ENCODE measurements around the gene ATF6.
"Not testable (repeated sequence)": the region's sequence is repeated elsewhere in the genome, so short reads cannot be mapped to it uniquely, and the experiment has no call there.

Gene ATF6

DNA sequence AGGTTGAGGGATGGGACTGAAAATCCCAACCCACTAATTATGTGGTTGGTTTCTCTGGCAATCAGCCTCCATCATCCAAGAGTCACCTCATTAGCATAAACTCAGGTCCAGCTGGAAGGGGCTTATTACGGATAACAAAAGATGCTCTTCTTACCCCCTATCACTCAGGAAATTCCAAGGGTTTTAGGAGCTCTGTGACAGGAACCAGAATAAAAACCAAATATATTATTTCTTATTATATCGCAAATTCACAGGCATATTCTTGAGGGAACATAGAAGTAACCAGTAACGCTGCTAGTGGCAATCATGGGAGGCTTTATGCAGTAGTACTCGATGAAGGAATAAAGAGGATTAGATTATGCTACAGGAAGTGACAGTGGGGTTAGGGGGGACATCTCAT lies 59.7 kb downstream of the ATF6 start:
- no peak for DNase-seq (ENCODE audit: low spot score)
- TF ChIP-seq, protein P1, sequence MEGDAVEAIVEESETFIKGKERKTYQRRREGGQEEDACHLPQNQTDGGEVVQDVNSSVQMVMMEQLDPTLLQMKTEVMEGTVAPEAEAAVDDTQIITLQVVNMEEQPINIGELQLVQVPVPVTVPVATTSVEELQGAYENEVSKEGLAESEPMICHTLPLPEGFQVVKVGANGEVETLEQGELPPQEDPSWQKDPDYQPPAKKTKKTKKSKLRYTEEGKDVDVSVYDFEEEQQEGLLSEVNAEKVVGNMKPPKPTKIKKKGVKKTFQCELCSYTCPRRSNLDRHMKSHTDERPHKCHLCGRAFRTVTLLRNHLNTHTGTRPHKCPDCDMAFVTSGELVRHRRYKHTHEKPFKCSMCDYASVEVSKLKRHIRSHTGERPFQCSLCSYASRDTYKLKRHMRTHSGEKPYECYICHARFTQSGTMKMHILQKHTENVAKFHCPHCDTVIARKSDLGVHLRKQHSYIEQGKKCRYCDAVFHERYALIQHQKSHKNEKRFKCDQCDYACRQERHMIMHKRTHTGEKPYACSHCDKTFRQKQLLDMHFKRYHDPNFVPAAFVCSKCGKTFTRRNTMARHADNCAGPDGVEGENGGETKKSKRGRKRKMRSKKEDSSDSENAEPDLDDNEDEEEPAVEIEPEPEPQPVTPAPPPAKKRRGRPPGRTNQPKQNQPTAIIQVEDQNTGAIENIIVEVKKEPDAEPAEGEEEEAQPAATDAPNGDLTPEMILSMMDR (IDR thresholded peaks at IDR 0.05; ENCODE audit: extremely low read depth, missing control alignments): no peak

DNA sequence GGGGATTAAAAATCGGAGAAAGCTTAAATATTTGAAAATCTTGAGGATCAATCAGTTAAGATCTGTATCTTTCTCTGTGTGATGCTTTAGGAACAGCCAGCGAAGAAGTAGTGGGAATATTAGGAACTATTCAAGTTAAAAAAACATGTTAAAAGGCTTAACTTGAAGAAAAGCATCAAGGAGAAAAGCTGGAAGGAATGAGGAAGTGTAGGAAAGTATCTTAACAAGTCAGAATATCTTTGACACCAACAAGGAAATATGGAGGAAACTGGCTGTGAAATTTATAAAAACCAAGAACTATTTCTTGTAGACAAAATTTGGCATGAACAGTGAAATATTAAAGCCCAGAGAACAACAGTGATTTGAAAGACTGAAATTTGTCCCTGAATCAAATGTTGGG lies 60.4 kb downstream of the ATF6 start:
- TF ChIP-seq, protein P1 (IDR thresholded peaks at IDR 0.05; ENCODE audit: extremely low read depth, missing control alignments): no peak
- no peak for DNase-seq (ENCODE audit: low spot score)

DNA sequence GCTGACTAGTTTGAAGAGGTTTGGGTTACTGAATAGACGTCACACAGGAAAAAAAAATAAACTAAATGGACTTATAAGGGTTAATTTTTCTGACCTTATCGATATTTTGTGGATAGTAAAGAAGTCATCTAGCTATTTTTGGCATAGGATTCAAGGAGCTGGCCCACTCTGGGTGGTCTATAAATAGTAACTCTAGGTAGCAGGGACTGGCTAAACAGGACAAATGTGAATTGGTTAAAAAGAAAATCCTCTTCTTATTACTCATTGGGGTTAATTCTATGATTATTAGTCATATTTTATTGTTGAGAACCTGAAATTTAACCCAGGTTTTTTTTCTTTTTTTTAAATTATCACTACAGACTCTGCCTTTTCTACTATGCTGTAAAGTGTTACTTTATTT lies 61.7 kb downstream of the ATF6 start:
- no peak for DNase-seq (ENCODE audit: low spot score)
- TF ChIP-seq, protein P1 (IDR thresholded peaks at IDR 0.05; ENCODE audit: extremely low read depth, missing control alignments): no peak

DNA sequence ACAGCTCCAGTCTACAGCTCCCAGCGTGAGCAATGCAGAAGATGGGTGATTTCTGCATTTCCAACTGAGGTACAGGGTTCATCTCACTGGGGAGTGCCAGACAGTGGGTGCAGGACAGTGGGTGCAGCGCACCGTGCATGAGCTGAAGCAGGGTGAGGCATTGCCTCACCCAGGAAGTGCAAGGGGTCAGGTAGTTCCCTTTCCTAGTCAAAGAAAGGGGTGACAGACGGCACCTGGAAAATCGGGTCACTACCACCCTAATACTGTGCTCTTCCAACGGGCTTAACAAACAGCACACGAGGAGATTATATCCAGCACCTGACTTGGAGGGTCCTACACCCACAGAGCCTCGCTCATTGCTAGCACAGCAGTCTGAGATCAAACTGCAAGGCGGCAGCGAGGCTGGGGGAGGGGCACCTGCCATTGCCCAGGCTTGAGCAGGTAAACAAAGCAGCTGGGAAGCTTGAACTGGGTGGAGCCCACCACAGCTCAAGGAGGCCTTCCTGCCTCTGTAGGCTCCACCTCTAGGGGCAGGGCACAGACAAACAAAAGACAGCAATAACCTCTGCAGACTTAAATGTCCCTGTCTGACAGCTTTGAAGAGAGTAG lies 66.3 kb downstream of the ATF6 start:
- DNase-seq (ENCODE audit: low spot score): not testable (repeated sequence)

DNA sequence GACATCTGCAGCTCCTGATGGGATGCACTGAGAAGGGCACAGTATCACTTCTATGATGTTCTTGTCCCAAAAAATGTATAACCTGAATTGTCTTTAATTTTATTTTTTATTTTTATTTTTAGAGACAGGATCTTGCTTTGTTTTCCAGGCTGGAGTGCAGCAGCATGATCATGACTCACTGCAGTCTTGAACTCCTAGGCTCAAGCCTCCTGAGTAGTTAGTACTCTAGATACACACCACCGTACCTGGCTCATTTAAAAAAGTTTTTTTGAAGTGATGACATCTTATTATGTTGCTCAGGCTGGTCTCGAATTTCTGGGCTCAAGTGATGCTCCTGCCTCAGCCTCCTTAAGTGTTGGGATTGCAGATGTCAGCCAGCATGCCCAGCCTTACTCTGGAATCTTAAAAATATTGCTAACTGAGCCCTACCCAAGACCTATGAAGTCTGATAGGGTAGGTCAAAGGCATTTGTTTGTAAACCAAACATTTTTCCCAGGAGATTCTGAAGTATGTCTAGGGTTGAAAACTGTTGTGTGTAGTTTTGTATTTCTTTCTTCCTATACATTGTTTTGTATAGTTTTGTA lies 68.9 kb downstream of the ATF6 start:
- TF ChIP-seq, protein P1 (IDR thresholded peaks at IDR 0.05; ENCODE audit: extremely low read depth, missing control alignments): no peak
- DNase-seq (ENCODE audit: low spot score): no peak

DNA sequence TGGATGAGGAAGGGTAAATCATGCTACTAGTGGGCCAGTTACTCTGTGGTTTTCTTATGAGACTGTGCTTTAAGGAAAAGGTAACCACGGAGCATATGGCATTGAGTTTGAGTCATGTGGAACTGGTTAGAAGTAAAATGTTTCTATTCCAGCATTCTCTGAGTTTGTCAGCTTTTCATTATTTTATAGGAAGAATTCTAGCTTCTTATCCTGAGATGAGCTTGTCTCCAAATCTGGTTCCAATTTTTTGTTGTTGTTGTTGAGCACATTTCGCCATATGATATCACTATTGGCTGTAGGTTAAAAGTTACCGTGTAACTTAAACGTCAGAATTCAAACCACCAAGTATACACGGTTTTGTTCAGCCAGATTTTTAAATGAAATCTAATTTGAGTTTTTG lies 69.9 kb downstream of the ATF6 start:
- DNase-seq (ENCODE audit: low spot score): no peak
- TF ChIP-seq, protein P1 (IDR thresholded peaks at IDR 0.05; ENCODE audit: extremely low read depth, missing control alignments): no peak

DNA sequence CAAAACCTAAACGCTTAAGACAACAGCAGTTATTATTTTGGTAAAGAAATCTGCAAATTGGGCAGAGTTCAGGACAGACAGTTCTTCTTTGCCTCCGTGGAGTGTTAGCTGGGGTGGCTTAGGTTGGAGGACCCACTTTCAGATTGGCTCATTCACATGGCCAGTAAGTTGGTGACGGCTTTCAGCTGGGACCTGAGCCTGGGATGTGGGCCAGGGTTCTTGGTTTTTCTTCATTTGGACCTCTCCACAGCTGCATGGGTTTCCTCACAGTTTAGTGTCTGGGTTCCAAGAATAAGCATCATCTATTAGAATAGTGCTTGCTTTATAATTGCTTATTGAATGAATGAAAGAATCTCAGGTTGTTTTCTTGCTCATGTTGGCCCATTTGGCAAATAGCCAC lies 72.2 kb downstream of the ATF6 start:
- TF ChIP-seq, protein P1 (IDR thresholded peaks at IDR 0.05; ENCODE audit: extremely low read depth, missing control alignments): no peak
- DNase-seq (ENCODE audit: low spot score): no peak

DNA sequence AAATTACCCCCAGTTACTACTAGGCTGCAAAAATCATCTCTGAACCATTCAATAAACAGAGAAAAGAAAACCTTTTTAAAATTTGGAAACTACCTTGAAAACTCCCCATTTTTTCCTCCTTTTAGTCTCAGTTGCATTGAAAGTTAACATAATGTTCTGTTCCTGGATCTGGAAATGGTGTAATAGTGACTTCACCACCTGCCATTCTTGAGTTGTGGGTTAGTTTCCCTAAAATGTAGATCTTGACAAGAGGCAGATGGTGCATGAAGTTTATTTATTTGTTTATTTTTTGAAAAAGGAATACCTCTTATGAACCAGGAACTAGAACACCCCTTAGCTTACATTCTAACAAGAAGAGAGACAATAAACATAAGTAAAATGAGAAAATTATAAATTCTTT lies 72.8 kb downstream of the ATF6 start:
- DNase-seq (ENCODE audit: low spot score): no peak
- TF ChIP-seq, protein P1 (IDR thresholded peaks at IDR 0.05; ENCODE audit: extremely low read depth, missing control alignments): no peak

Measured in GM20000 (cell line).